HG03066 (cell line): ENCODE results near the gene SLC39A5.
"Not testable (repeated sequence)": the region's sequence is repeated elsewhere in the genome, so short reads cannot be mapped to it uniquely, and the experiment has no call there.

Experiments
- ATAC-seq: cut with Tn5 transposase; IDR thresholded peaks from one replicate; pipeline ENCODE4 v1.9.1; 2021; ENCODE audit warnings: low read depth; ENCODE audit not compliant: unreplicated experiment

Gene SLC39A5

GRCh38 chr12:56242986-56243385 lies 13.1 kb downstream of the SLC39A5 start:
- ATAC-seq = no peak

- no peak for ATAC-seq
Measured at GRCh38 chr12:56243731-56244181, 13.9 kb downstream of the SLC39A5 start.

- ATAC-seq = no peak
Measured at GRCh38 chr12:56244494-56244893, 14.6 kb downstream of the SLC39A5 start.

- ATAC-seq = no peak
Measured at GRCh38 chr12:56247923-56248322, 18.1 kb downstream of the SLC39A5 start.

DNA sequence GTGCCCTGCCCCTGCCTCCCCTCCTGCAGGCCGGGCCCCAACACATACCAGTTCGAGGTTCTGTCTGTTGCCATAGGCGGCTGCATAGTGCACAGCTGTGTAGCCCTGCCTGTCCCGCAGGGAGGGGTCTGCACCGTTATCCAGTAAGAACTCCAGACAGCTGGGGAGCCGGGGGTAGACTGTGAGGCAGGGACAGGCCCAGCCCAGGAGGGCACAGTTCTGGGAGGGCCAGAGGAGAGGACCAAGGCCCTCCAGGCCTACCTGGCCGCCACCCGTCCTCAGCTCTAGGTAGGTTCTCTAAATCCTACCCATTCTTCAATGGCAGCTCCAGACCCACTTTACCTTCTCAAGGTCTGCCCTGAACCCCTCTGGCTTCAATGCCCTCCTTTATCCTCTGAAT lies 18.9 kb downstream of the SLC39A5 start:
- ATAC-seq = no peak

- no peak for ATAC-seq
Measured at GRCh38 chr12:56252649-56253048, 22.8 kb downstream of the SLC39A5 start.

DNA sequence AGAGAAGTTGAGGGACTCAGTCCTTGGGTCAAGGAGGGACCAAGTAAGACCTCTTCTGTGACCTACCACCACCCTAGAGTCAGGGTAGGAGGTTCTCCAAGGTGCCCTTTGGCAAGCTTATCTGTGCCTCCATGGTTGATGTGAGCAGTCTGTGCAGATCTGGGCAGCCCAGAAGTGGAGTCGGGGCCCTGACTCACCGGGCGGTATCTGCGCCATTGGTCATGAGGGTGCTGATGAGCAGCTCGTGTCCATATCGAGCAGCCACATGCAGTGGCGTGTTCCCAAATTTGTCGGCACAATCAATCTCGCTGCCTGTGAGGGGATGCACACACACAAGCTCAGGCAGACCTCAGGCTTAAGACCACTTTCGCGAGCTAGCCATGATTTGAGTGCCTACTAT lies 23.2 kb downstream of the SLC39A5 start:
- no peak for ATAC-seq

- ATAC-seq = no peak
Measured at GRCh38 chr12:56255671-56256070, 25.8 kb downstream of the SLC39A5 start.

DNA sequence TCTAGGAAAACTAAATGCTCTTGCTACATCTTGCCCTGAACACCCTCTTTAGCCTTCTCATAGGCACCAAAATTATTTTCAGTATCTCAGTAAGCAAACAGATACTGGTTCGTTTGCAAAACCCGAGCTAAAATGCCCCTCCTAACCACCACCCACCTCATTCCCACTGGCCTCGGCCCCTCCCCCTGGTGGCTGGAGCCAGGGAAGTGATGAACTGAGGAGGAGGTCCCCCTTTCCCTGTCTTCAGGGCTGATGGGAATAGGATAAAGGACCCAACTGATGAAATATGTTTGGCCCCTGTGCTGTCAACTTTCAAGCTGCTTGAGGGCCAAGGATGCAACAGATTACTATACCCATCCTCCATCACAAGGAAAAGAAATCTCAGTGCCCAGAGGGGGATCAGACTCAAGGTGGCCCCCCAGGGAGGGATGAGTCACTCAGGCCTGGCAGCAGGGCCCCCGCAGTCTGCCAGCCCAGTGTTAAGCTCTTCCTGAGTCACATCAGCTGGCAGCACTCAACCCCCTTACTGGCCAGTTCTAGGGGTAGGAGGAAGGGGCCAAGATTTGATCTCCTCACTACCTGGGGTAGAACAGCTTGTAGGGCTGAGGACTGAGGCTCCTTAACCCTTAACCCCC lies 26.6 kb downstream of the SLC39A5 start:
- no peak for ATAC-seq

DNA sequence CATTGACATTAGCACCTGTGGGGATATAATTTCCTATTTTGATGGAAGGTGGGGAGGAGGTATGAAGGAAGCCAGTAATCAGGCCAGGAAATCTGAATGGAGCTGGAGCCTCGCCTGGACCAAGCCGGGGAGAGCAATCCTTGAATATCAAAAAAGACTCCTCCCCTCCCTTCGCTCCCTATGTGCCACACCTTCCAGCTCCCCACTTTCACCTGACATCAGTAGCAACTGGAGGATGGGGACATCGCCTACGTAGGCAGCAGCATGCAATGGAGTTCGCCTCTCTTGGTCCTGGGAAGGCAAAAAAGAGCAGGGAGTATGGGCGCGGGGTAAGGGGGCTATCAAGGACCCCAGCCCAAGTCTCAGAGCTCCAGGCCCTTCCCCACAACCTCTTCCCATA lies 27.2 kb downstream of the SLC39A5 start:
- no peak for ATAC-seq

GRCh38 chr12:56257491-56258067 lies 27.7 kb downstream of the SLC39A5 start:
- ATAC-seq = no peak

DNA sequence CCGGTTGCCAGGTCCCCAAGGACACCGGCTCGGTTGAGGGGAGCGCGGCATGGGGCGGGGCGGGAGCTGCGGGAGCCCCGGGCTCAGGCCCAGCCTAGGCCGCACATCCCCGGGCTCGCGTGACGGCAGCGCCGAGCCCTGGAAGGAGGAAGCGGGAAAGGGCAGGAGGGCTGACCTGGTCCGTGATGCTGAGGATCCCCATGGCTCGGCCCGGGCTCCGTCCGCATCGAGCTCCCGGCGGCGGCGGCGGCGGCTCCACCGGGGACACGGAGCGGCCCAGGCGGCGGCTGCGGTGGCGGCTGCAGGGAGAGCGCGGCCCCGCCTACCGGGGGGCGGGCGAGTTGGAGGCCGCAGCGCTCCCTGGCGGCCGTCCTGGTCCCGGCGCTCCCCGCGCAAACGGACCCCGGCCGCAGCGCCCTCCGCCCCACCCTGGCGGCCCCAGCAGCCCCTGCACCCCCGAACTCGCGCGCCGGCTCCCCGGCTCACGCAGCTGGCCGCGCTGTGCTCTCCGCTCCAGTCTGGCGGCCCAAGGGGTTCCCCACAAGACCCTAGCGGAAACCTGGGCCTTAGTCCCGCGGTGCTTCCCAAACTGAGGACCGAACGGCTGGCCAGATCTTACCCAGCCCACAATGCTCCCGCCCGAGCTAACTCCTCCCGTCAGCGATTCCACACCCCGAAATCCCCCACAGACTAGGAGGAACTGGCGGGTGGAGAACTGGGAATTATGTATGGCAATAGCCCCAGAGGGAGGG lies 28.4 kb downstream of the SLC39A5 start, which contains the start of gene ANKRD52:
TSS of gene ANKRD52 (minus strand) at position 317 of the 752 bp plus-strand sequence. CDS start at position 202, 115 bp downstream.
- ATAC-seq = peak; percentile 86

- ATAC-seq = no peak
Measured at GRCh38 chr12:56258820-56259183, 29.0 kb downstream of the SLC39A5 start.

- ATAC-seq = no peak
Measured at GRCh38 chr12:56260380-56260779, 30.5 kb downstream of the SLC39A5 start.

DNA sequence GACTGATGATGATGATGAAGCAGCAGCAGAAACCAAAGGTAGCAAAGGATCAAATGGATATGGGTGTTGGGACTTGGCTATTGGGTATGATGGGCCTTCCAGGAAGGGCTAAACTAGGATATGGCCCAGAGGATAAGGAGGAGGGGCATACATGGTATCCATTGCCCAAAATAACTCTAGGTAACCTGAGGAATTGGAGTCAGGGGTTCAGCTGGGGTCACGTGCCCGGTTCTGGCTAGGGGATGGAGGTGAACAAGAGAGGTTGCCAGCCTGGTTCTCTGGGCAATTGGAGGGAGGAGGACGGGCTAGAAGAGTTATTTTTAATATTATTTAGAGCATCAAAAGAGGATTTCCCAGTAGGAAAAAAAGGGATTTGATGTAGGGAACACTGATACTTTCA lies 31.1 kb downstream of the SLC39A5 start:
- no peak for ATAC-seq

DNA sequence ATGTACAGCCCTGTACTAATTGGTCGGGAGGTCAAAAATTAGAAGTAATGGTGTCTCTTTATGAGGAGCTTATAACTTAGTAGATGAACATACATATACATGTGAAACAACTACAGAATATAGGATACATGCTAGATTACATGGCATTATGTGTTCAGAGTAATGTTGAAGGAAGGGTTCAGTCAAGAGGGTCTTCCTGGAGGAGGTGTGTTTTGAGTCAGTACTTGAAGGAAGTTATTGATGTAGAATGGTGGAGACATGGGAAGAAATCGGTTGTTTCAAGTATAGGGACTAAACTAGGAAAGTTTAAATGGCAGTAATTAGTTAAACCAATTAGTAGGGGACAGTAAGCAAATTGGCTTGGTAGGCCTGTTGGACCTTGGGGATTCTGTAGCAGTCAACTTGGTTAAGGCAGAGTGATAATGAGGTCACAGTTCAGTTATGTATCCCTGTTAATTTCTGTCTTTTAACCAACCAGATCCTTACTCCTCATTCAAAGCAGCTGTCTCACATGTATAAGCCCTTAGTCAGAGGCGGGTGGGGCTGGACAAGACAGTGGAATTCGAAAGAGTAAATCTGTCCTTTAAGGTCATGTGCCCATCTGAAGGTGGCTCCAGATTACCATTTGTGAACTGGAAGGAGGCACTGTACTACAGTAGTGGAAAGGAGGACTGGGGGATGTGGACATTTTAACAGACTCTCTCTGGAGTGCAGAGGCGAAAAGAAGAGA lies 31.8 kb downstream of the SLC39A5 start:
- ATAC-seq = no peak

- not testable (repeated sequence) for ATAC-seq
Measured at GRCh38 chr12:56262955-56263354, 33.1 kb downstream of the SLC39A5 start.

GRCh38 chr12:56266068-56266692 lies 36.3 kb downstream of the SLC39A5 start:
- not testable (repeated sequence) for ATAC-seq

DNA sequence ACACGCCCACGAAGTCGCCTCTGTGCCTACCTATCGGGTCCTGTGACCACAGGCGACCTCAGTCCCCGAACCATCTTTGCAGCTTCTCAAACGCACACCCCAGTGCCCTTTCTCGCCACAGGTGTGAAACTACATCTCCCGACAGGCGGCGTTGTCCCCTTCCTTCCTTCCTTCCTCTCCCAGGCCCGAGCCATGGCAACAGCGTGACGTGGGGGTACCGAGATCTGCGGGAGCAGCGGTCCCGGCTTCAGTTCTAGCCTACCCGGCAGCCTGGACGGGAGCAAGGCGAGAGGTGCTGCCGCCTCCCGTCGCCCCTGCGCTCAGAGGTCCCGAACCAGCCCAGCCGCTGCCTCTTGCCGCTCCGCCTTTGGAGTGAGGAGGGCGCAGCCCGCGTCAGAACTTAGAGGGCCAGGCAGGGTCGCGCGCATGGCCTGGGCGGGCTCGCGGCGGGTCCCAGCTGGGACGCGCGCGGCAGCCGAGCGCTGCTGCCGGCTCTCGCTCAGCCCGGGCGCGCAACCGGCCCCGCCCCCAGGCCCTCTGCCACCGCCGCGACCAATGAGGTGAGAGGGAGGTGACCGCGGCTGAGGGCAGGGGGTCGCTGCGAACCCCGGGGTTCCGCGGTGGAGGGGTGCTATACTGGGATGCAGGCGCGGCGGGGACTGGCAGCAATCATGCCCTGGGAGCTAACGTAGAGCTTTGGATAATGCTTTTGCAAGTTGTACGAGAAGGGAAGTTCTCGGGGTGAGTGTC lies 37.0 kb downstream of the SLC39A5 start, which contains the start of gene COQ10A:
TSS of gene COQ10A (plus strand) at position 250 of the 750 bp plus-strand sequence. CDS start at position 427, 177 bp downstream.
- ATAC-seq = peak; percentile 78
